Activated T-cell treated with anti-CD3 and anti-CD28 coated beads for 48 hours (primary cell): Measurements from ENCODE around the gene PRKCE.

Source experiments
- DNase-seq: peaks from one replicate; pipeline ENCODE4 v3.0.0-alpha.2; 2020; ENCODE audit warnings: low read depth

The PRKCE gene

DNA sequence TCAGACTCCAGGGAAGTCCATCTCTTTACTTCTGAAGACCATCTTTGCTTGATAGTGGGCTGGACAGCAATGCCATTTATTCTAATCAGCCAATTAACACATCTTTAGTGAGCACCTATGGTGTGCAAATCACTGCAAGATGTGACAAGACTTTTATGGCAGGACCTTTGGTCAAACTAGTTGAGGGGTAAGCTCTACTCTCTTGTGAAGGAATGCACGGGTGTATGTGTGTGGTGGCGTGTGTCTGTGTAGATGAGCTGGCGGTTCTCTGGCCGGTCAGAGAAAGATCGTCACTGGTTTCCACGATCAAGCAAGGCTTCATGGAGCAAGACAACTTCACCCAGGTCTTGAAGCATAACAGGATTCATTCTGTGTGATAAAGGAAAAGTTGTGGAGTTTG lies 364.6 kb downstream of the PRKCE start:
- no peak for DNase-seq

- no peak for DNase-seq
Observed at GRCh38 chr2:46018773-46019591, 367.5 kb downstream of the PRKCE start.

GRCh38 chr2:46020416-46020815 lies 368.9 kb downstream of the PRKCE start:
- DNase-seq: no peak

DNA sequence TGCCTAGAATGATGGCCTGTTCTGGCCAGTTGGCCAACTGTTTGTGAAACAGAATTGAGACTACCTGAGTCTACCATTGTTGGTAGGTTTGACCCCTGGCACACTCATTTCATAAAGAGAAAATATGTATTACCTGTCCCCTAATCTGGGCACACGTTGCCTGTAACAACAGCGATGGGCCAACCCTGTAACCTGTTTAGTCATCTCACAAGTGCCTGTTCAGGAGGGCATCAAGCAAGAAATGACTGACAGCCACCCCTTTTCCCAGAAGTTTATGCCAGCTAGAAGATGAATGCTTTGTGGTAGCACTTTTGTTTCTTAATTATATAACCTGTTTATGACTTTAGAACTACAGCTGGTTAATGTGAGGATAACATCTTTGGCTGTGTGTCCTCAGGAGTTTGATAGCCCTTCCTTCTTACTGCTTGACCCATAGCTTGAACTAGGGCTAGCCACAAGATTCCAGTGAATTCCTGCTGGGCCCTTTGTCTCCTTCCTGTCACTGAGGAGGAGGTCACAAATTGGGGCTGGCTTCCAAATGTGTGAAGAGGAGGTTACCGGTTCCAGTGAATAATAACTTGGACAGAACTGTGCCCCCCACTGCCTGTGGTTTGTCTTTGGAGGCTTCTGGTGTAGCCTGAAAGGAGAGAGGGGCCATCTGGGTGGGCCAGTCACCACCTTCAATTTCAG lies 371.8 kb downstream of the PRKCE start:
- DNase-seq: no peak

- DNase-seq: no peak
Observed at GRCh38 chr2:46024146-46024779, 372.8 kb downstream of the PRKCE start.

GRCh38 chr2:46025081-46025480 lies 373.6 kb downstream of the PRKCE start:
- DNase-seq: no peak

- no peak for DNase-seq
Observed at GRCh38 chr2:46025676-46026075, 374.2 kb downstream of the PRKCE start.

GRCh38 chr2:46026431-46026830 lies 375.0 kb downstream of the PRKCE start:
- no peak for DNase-seq

- no peak for DNase-seq
Observed at GRCh38 chr2:46029332-46029811, 377.9 kb downstream of the PRKCE start.

- no peak for DNase-seq
Observed at GRCh38 chr2:46030330-46030729, 378.9 kb downstream of the PRKCE start.

DNA sequence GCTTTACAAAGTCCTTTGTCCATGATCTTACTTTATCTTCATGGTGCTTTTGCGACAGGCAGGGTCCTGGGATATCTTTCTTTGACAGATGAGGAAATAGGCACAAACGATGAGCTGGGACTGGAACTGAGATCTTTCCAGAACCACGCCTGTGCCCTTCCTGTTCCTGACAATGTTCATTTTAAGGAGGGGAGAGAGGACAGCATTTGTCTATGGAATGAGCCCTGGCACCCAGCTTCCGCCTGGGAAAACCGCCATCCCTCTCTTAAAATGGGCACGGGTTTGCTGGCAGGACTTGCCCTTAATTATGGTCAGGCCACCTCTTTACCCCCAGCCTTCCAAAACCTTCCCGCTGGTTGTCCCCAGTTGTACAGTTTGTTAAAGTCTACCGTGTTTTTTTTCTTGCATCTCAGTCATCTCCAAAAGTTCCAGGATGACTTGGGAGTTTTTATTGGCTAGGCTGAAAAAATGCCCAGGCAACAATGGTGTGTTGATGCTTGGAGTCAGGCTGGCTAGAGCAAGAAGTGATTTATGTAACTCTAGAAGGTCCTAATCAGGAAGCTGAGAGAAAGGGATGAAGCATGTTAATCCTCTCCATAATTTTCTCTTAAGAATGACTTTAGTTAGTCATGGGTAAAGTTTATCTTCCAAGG lies 380.8 kb downstream of the PRKCE start:
- DNase-seq: no peak

DNA sequence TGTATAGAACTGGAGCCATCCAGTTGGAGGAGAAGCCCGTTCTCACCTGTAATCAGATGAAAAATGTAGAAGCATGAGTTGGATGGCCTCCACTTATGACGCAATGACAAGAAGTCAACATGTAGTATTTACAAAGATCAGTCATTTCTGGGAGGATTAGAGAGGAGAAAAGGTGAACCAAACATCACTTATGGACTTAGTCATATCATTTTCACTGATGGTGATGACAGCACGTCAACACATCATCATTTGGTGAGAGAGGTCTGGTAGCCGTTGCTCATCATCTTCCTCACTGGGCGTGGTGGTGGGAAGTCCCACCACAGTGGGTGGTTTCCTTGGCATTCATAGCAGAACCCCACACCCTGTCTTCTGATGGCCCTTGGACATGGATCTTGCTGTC lies 381.5 kb downstream of the PRKCE start:
- DNase-seq: peak; percentile 52

- DNase-seq: no peak
Observed at GRCh38 chr2:46034535-46034934, 383.1 kb downstream of the PRKCE start.

- no peak for DNase-seq
Observed at GRCh38 chr2:46036929-46037328, 385.5 kb downstream of the PRKCE start.

GRCh38 chr2:46039543-46040303 lies 388.2 kb downstream of the PRKCE start:
- no peak for DNase-seq

DNA sequence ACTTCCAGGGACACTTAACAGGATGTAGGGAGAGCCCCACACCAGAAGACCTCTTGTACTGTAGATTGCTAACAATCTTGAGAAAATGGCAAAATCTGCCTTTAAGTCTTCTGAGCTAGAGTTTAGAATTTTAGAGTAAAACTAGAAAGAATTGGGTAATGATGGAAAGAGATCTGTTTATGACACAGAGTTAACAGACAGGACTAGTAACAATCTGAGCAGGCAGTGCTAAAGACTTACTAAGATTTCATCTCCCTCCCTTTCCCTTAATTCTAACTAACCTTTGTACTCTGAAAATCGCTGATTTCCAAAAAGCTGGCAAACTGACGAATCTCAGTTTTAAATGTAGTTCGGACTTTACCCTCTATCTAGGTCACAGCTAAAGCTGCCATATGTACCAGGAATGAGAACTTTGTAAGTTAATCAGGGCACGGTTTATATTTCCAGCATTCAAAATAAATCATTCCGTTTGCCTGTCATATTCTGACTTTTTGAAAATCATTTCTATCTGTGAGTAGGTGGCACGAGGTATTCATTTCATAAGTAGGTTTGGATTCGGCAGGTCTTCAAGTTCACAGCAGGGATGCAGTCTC lies 389.2 kb downstream of the PRKCE start:
- DNase-seq: no peak

DNA sequence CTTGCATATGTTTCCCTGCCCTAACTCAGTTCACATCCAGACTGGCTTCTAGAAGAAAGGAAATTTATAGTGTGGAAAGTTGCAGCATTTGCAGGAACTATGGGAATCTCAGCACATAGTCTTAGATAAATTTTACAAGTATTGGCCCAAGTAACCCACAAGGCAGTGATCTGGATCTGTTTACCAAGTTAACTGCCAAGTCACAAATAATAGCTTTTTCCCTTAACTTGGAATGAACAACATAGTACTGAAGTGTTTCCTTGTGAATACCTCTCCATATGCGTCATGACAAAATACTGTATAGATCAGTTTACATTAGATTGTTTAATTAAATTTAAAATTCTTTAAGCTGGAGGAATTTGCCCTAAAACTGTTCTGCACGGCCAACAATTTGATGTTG lies 390.0 kb downstream of the PRKCE start:
- DNase-seq: no peak

DNA sequence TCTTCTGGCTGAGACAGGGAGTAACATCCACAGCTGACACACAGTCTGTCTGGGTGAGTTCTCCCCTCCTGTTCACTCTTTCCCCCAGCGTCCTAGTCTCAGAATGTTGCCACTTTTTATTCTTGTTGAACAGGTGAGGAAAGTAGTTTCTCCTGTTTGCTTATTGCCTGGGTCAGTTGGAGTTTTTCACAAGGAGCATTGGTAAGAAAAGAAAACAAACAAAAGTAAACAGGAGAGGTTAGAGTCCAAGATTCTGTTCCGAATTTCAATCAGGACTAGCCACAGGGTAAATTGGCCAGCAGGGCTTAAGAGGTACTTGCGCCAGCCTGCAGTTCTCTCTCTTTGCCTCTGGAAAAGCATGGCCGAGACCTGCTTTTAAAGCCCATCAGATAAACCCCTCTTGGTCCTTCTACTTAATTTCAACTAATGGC lies 390.7 kb downstream of the PRKCE start:
- DNase-seq: no peak

- no peak for DNase-seq
Observed at GRCh38 chr2:46042711-46043110, 391.2 kb downstream of the PRKCE start.

GRCh38 chr2:46045888-46046287 lies 394.4 kb downstream of the PRKCE start:
- DNase-seq: no peak

DNA sequence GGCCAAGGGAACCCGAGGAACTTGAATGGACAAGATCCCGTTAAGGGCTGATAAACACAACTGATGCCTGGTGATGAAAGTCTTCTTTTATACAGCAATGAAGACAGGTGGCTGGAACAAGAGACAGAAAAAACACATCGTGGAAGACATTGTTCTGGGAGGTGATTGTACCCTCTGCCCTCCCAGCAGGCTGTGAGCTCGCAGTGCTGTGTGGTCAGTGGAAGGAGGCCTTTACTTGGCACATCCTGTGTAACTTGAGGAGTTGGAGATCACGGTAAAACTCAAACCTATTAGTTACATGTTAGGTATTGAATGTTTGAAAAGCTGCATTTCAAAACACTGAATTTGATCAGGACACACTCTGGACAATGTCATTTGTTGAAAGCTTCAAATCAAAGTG lies 395.8 kb downstream of the PRKCE start:
- DNase-seq: no peak
